Cardiac muscle cell (in vitro differentiated cells and primary cell): ENCODE measurements around the gene WWP2. TPM values are rescaled to one million over a fixed set of nuclear protein-coding genes. Genes with fewer than 3 reads are reported as not detected.
A peak's percentile ranks its signal among the peaks of the same experiment; 100 is the strongest.

Experiments
- DNase-seq, 2 donors: peaks; one replicate each; pipeline versions ENCODE4 v3.0.0 to v3.0.0-alpha.2; 2010 to 2017; ENCODE audit warnings: low read depth in 1 of 2, low spot score in 1 of 2
- H3K27ac ChIP-seq: fragments of 200-600 bp; sonication (generic); 2 replicates; pipeline ENCODE4 v1.5.1; 2016
- H3K27me3 ChIP-seq: fragments of 200-600 bp; sonication (generic); 2 replicates; pipeline ENCODE4 v1.6.0; 2016; ENCODE audit warnings: control low read depth
- H3K36me3 ChIP-seq: fragments of 200-600 bp; sonication (generic); 2 replicates; pipeline ENCODE4 v1.5.1; 2016; ENCODE audit warnings: control low read depth
- H3K4me1 ChIP-seq: fragments of 200-600 bp; sonication (generic); 2 replicates; pipeline ENCODE4 v1.8.1; 2017; ENCODE audit warnings: low read depth, mild to moderate bottlenecking, mixed run types
- H3K4me3 ChIP-seq: fragments of 200-600 bp; sonication (generic); 2 replicates; pipeline ENCODE4 v1.5.1; 2016; ENCODE audit warnings: mild to moderate bottlenecking
- H3K9me3 ChIP-seq: fragments of 200-600 bp; sonication (generic); 2 replicates; pipeline ENCODE4 v1.5.1; 2017; ENCODE audit warnings: low read depth, mild to moderate bottlenecking, control low read depth
- polyA plus RNA-seq: library from polyadenylated mRNA; unstranded; fragments of >200 nt; fragmentation: Nextera tagmentation; extraction: Ambion mirVana; gene quantifications from 2 replicates; pipeline ENCODE4 v1.2.1, GENCODE V29; 2016
- total RNA-seq: library from RNA; depleted of rRNA; stranded (reverse); fragments of >200 nt; gene quantifications from 2 replicates; pipeline ENCODE4 v1.2.3, GENCODE V29; 2016
- TF ChIP-seq, protein P1 (sequence below): IDR thresholded peaks from 2 replicates; pipeline ENCODE4 v1.5.1; 2012; ENCODE audit warnings: low read depth, mild to moderate bottlenecking, low read length

WWP2 gene
- total and polyA plus RNA-seq, 2 experiments from 2014 or later: 21.3 to 27.8 TPM

DNA sequence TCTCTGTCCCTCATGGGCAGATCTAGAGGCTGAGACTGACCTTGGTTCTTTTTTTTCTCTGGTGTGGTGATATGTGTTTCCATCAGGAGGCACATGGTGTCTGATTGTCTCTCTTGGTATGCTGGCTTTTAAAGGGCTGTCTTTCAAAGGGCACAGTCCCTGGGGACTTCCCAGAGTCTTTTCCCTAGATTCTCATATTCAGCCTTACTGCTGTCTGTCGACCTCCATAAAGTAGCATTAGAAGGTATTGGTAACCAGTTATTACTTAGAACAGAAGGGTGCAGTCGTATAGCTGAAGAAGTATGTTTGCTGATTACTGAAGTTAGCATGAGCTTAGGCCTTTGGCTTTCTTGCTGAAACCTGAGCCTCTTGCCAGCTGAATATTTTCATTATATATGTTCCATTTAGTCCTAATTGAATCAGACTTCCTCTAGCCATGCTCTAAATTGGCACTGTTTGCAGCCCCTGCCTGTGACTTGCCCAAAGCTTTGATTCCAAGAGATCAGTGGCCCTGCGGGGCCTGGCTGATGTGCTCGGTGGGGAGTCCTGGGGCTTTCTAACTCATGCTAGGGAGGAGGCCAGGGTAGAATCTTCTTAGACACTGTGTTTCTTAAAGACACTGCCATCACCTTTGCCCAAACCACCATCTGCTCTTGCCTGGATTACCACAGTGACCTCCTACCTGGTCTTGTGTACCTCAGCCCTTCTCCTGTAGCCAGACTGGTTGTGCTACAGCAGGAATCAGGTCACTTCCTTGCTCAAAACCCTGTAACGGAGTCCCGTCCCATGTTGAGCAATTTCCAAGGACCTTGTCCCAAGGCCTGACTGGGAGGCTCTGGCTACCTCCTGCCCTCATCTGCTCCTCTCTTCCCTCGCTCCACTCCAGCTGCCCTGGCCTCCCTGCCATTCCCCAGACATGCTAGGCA is 71.5 kb downstream of the WWP2 start:
- Histone ChIP-seq H3K4me3 (no peak overlapping the region), H3K27ac (peak overlapping the region; percentile 87), H3K4me1 (peaks cover 58% of the 10 kb centered on the region), H3K27me3 (no peaks in the 10 kb centered on the region), H3K9me3 (no peaks in the 10 kb centered on the region), H3K36me3 (no peaks in the 10 kb centered on the region)
- TF ChIP-seq, protein P1, sequence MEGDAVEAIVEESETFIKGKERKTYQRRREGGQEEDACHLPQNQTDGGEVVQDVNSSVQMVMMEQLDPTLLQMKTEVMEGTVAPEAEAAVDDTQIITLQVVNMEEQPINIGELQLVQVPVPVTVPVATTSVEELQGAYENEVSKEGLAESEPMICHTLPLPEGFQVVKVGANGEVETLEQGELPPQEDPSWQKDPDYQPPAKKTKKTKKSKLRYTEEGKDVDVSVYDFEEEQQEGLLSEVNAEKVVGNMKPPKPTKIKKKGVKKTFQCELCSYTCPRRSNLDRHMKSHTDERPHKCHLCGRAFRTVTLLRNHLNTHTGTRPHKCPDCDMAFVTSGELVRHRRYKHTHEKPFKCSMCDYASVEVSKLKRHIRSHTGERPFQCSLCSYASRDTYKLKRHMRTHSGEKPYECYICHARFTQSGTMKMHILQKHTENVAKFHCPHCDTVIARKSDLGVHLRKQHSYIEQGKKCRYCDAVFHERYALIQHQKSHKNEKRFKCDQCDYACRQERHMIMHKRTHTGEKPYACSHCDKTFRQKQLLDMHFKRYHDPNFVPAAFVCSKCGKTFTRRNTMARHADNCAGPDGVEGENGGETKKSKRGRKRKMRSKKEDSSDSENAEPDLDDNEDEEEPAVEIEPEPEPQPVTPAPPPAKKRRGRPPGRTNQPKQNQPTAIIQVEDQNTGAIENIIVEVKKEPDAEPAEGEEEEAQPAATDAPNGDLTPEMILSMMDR: no peak
- peak in 1 of 2 donors; percentile 8 for DNase-seq

DNA sequence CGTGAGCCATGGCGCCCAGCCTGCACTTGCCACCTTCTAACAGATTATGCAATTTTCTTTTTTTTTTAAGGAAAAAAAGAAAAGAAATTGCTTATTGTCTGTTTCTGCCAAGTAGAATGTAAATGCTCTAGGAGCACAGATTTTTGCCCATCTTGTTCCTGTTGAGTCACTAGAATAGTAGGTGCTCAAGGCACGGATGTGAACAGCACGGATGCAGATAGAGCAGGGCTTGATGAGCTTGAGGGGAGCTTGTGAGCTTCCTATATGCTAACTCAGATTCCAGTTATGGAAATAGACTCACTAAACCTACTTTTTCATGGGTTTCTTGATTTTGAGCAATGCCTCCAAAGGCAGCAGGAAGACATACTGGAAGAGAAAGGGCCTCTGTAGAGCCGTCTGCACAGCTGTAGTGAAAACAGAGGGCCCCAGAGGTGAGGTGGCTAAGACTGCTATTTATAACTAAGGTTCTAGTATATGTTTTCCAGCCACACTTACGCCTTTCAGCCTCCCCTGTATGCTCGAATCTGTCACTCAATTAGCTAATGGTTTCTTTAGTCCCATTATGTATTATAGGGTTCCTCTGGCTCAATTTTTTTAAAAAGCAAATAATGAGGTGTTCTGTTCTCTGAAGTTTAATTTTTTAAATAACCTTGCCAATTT is 72.8 kb downstream of the WWP2 start:
- Histone ChIP-seq H3K4me1 (peaks cover 71% of the 10 kb centered on the region), H3K27me3 (no peaks in the 10 kb centered on the region), H3K36me3 (no peaks in the 10 kb centered on the region), H3K27ac (peak overlapping the region; percentile 46), H3K9me3 (no peaks in the 10 kb centered on the region), H3K4me3 (no peak overlapping the region)
- TF ChIP-seq, protein P1: no peak
- DNase-seq: peak in 1 of 2 donors; percentile 68

- Histone ChIP-seq H3K27ac (peak overlapping the region; percentile 94), H3K27me3 (no peaks in the 10 kb centered on the region), H3K4me1 (peaks cover 67% of the 10 kb centered on the region), H3K9me3 (no peaks in the 10 kb centered on the region), H3K36me3 (no peaks in the 10 kb centered on the region), H3K4me3 (no peak overlapping the region)
- no peak for DNase-seq
- TF ChIP-seq, protein P1: no peak
These were observed 74.1 kb downstream of the WWP2 start for GRCh38 chr16:69836257-69836656.

DNA sequence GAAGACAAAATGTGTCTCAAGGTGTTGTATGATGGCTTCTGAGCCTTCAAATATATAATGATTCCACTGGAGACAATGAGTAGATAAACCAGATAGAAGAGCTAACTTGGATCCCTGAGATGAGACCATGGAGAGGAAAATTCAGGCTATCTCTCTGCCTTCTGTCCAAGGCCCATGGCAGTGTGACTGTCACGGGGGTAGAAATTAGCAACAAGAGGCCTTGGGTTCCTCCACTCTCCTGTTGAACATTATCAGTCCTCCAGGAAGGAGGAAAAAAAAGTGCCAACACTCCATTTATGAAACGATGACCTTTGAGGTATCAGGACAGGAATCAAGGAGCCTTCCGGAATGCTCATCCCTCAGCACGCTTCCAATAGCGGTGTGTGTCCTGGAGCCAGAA is 75.2 kb downstream of the WWP2 start:
- TF ChIP-seq, protein P1: no peak
- no peaks in the 10 kb centered on the region for H3K36me3 ChIP-seq

DNA sequence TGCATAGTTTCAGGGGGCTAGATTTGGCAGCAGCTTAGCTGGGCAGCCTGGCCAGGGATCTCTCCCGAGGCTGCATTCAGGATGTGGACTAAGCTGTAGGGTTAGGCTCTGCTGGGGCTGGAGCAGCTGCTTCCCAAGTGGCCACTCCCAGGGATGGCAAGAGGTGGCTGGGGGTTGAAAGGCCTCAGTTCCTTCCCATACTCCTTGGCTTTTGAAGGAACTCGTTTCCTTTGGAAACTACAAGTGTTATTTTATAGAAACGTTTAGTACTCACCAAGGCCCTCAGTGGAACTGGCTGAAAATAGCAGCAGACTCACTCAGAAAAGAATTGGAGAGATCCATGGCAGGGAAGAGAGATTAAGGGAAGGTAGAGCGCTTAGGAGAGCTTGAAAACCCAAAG is 76.4 kb downstream of the WWP2 start:
- no peaks in the 10 kb centered on the region for H3K9me3 ChIP-seq
- DNase-seq: peak; percentile 10 to 37
- H3K36me3 ChIP-seq: no peaks in the 10 kb centered on the region
- peaks cover 59% of the 10 kb centered on the region for H3K4me1 ChIP-seq
- H3K4me3 ChIP-seq: no peak overlapping the region
- TF ChIP-seq, protein P1: no peak
- peak overlapping the region; percentile 94 for H3K27ac ChIP-seq
- H3K27me3 ChIP-seq: no peaks in the 10 kb centered on the region

More for the DNA sequence above, 75.2 kb downstream of the WWP2 start:
- peak overlapping the region; percentile 94 for H3K27ac ChIP-seq
- H3K9me3 ChIP-seq: no peaks in the 10 kb centered on the region
- H3K27me3 ChIP-seq: no peaks in the 10 kb centered on the region
- no peak overlapping the region for H3K4me3 ChIP-seq
- no peak for DNase-seq
- H3K4me1 ChIP-seq: peaks cover 67% of the 10 kb centered on the region
